OCI-LY1 (cell line): ENCODE results near the gene CSE1L.
"Not testable (repeated sequence)": the region's sequence is repeated elsewhere in the genome, so short reads cannot be mapped to it uniquely, and the experiment has no call there.

Experiments used
- H2AFZ ChIP-seq: fragments of 200-600 bp; sonication (generic), shearing (Covaris generic); 2 replicates; pipeline ENCODE4 v1.6.0; 2014; ENCODE audit warnings: antibody characterized with exemption, mild to moderate bottlenecking, low read length
- H3F3A ChIP-seq: fragments of 200-600 bp; sonication (generic), shearing (Covaris generic); 2 replicates; pipeline ENCODE4 v1.6.0; 2014; ENCODE audit warnings: mild to moderate bottlenecking, antibody characterized with exemption, low read length, moderate library complexity; ENCODE audit not compliant: insufficient read depth
- H3K27ac ChIP-seq: fragments of 200-600 bp; sonication (generic); 2 replicates; pipeline ENCODE4 v1.5.1; 2014; ENCODE audit warnings: low read length, mixed run types, mild to moderate bottlenecking, low read depth; ENCODE audit not compliant: poor library complexity, severe bottlenecking
- H3K27me3 ChIP-seq: fragments of 200-600 bp; sonication (generic); 2 replicates; pipeline ENCODE4 v1.6.0; 2014; ENCODE audit warnings: antibody characterized with exemption, mild to moderate bottlenecking, low read length, moderate library complexity; ENCODE audit not compliant: insufficient read depth
- H3K36me3 ChIP-seq: fragments of 200-600 bp; sonication (generic); 2 replicates; pipeline ENCODE4 v1.6.1; 2014; ENCODE audit warnings: mild to moderate bottlenecking, antibody characterized with exemption, low read length, moderate library complexity, mixed read lengths; ENCODE audit not compliant: insufficient read depth
- H3K4me1 ChIP-seq: fragments of 200-600 bp; sonication (generic); 2 replicates; pipeline ENCODE4 v1.5.1; 2014; ENCODE audit warnings: mild to moderate bottlenecking, low read length, moderate library complexity; ENCODE audit not compliant: insufficient read depth, severe bottlenecking
- H3K4me2 ChIP-seq: fragments of 200-600 bp; sonication (generic), shearing (Covaris generic); 2 replicates; pipeline ENCODE4 v1.6.1; 2014; ENCODE audit warnings: low read length
- H3K4me3 ChIP-seq: fragments of 200-600 bp; sonication (generic); 2 replicates; pipeline ENCODE4 v1.5.1; 2014; ENCODE audit warnings: low read length, low read depth, mild to moderate bottlenecking, mixed read lengths; ENCODE audit not compliant: poor library complexity, severe bottlenecking
- H3K79me2 ChIP-seq: fragments of 200-600 bp; shearing (Covaris generic); 2 replicates; pipeline ENCODE4 v1.6.1; 2016; ENCODE audit warnings: mixed run types, low read length, mixed read lengths; ENCODE audit not compliant: insufficient read depth
- H3K9ac ChIP-seq: fragments of 200-600 bp; sonication (generic), shearing (Covaris generic); 2 replicates; pipeline ENCODE4 v1.6.1; 2014; ENCODE audit warnings: mild to moderate bottlenecking, low read length, mixed read lengths
- H3K9me2 ChIP-seq: fragments of 200-600 bp; sonication (generic), shearing (Covaris generic); 2 replicates; pipeline ENCODE4 v1.6.1; 2014; ENCODE audit warnings: low read depth, mild to moderate bottlenecking, low read length, mixed read lengths
- H3K9me3 ChIP-seq: fragments of 200-600 bp; shearing (Covaris generic); 2 replicates; pipeline ENCODE4 v1.6.1; 2014; ENCODE audit warnings: low read length, mixed read lengths
- H4K20me1 ChIP-seq: fragments of 200-600 bp; sonication (generic), shearing (Covaris generic); 2 replicates; pipeline ENCODE4 v1.6.0; 2016; ENCODE audit warnings: mild to moderate bottlenecking, low read length; ENCODE audit not compliant: insufficient read depth
- CTCF ChIP-seq: fragments of 200-600 bp; sonication (generic), shearing (Covaris generic); IDR thresholded peaks from 2 replicates; pipeline ENCODE4 v1.5.1; 2017; ENCODE audit warnings: mild to moderate bottlenecking, antibody characterized with exemption, low read length, moderate library complexity, mixed read lengths
- EZH2 ChIP-seq: fragments of 200-600 bp; sonication (generic), shearing (Covaris generic); IDR thresholded peaks from 2 replicates; pipeline ENCODE4 v1.8.0; 2017; ENCODE audit warnings: borderline replicate concordance, mixed run types, mild to moderate bottlenecking, antibody characterized with exemption, low read length, moderate library complexity, mixed read lengths

CSE1L gene

DNA sequence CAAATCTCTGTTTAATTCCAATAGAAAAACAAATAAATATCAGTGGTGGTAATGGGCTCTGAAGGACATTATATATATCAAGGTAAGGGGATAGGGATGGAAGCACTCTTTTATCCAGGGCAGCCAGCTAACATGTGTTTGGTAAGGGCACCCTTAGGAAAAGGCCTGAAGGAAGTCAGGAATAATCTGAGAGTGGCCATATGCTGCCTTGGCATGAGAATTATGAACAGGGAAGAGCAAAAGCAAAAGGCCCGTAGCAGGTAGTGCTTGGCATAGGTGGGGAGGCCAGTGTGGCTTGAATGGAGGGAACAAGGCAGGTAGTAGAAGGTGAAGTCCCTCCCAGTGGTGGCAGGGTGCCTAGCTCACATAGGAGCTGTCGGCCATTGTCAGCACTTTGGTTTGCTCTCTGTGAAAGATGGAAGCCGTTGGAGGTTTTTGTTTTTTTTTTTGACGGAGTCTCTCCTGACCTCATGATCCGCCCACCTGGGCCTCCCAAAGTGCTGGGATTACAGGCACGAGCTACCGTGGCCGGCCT is 39.6 kb upstream of the CSE1L start:
- no peaks in the 10 kb centered on the region for H3K9me3 ChIP-seq

DNA sequence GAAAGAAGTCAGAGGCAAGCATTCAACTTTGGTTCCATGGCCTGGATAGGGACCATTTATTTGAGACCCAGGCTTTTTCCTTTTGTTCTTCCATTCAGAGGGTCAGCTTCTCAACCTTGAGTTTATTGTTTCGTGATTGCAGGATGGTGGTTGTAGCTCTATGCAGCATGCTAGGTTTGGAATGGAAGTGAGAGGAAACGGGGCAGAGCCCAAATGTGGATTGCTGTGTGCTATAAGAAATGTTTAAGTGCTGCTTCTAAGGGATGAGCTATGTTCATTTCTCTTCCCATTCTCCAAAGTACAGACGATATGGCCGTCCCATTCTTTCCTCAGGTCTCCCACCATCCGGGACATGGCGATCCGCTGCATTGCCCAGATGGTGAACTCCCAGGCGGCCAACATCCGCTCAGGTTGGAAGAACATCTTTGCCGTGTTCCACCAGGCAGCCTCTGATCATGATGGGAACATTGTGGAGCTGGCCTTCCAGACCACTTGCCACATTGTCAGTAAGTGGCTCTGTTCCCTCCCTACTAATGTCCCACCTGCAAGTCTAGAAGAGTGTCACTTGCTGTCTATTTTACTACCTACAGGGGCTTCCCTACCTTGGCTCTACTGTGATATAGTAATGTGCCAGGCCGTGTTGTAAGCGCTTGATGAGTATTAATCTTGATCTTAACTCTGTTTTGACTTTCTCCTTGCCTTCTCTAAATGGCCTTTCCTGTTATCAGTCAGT is 36.0 kb upstream of the CSE1L start:
- Histone ChIP-seq H3K27ac (no peak overlapping the region), H4K20me1 (no peaks in the 10 kb centered on the region), H3K9me3 (no peaks in the 10 kb centered on the region), H3K4me3 (no peak overlapping the region), H2AFZ (no peak overlapping the region), H3F3A (no peaks in the 10 kb centered on the region; the same call in 1 of the 2 replicates), H3K9ac (no peak overlapping the region), H3K4me1 (no peaks in the 10 kb centered on the region), H3K27me3 (no peaks in the 10 kb centered on the region), H3K4me2 (no peak overlapping the region), H3K79me2 (no peaks in the 10 kb centered on the region), H3K36me3 (peaks cover 75% of the 10 kb centered on the region), H3K9me2 (no peaks in the 10 kb centered on the region)
- no peak for TF ChIP-seq CTCF
- TF ChIP-seq EZH2: no peak

More for the DNA sequence above, 39.6 kb upstream of the CSE1L start:
- TF ChIP-seq EZH2 (no peak), CTCF (no peak)
- H3K4me3 ChIP-seq: no peak overlapping the region
- H3K27ac ChIP-seq: no peak overlapping the region
- no peaks in the 10 kb centered on the region for H3F3A ChIP-seq
- no peaks in the 10 kb centered on the region for H4K20me1 ChIP-seq
- H3K4me2 ChIP-seq: no peak overlapping the region
- H3K9me2 ChIP-seq: no peaks in the 10 kb centered on the region
- no peaks in the 10 kb centered on the region for H3K79me2 ChIP-seq
- no peaks in the 10 kb centered on the region for H3K27me3 ChIP-seq
- no peak overlapping the region for H2AFZ ChIP-seq
- H3K36me3 ChIP-seq: peaks cover 44% of the 10 kb centered on the region
- H3K4me1 ChIP-seq: no peaks in the 10 kb centered on the region
- no peak overlapping the region for H3K9ac ChIP-seq

GRCh38 chr20:49024220-49024619 is 21.9 kb upstream of the CSE1L start:
- peaks cover 62% of the 10 kb centered on the region for H3K36me3 ChIP-seq
- H3K9ac ChIP-seq: no peak overlapping the region
- H4K20me1 ChIP-seq: no peaks in the 10 kb centered on the region
- no peak overlapping the region for H3K4me3 ChIP-seq
- TF ChIP-seq CTCF (no peak), EZH2 (no peak)
- no peak overlapping the region for H3K27ac ChIP-seq
- H3K4me1 ChIP-seq: no peaks in the 10 kb centered on the region
- H3K4me2 ChIP-seq: no peak overlapping the region
- no peaks in the 10 kb centered on the region for H3K9me3 ChIP-seq
- no peak overlapping the region for H2AFZ ChIP-seq
- no peaks in the 10 kb centered on the region for H3K79me2 ChIP-seq
- no peaks in the 10 kb centered on the region for H3K27me3 ChIP-seq
- H3K9me2 ChIP-seq: no peaks in the 10 kb centered on the region
- no peaks in the 10 kb centered on the region for H3F3A ChIP-seq

GRCh38 chr20:49028177-49028576 is 17.9 kb upstream of the CSE1L start:
- not testable (repeated sequence) for H3K27me3 ChIP-seq, H3K4me3 ChIP-seq, H3K27ac ChIP-seq, H4K20me1 ChIP-seq, H3K9me3 ChIP-seq, H3K9ac ChIP-seq, H3F3A ChIP-seq, H3K9me2 ChIP-seq, H2AFZ ChIP-seq, H3K4me1 ChIP-seq, H3K79me2 ChIP-seq, H3K4me2 ChIP-seq
- peaks cover 59% of the 10 kb centered on the region for H3K36me3 ChIP-seq
